Stimulated activated CD4-positive, alpha-beta T cell treated with anti-CD3 and anti-CD28 coated beads, TNF-alpha, amount 100 ng/mL, for 4 hours (primary cell): ENCODE measurements around the gene PLEKHG1.

Source experiments
- DNase-seq, 3 experiments: peaks; one replicate each; pipeline ENCODE4 v3.0.0-alpha.2; 2020; ENCODE audit warnings: low read depth in 3 of 3

The PLEKHG1 gene

DNA sequence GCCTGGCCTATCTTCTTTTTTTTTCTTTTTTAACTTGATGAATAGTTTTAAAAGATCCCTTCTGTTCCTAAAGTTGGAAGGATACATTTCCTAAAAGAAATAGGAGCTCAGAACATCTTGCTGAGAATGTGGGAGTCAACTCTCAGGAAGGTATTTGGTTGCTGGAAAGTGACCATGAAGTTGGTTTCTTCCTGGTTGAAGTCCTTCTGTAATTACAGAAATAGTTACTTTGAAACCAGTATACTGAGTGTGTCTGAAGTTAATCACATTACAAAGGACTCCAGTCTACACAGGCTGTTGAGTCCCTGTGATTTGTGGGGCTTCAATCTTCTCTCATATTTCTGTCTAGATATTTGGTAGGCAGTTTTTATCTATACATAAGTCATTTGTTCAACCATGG, 9.8 kb upstream of the PLEKHG1 start:
- DNase-seq: no peak

GRCh38 chr6:150590446-150590845, 9.2 kb upstream of the PLEKHG1 start:
- DNase-seq: no peak

GRCh38 chr6:150592377-150592995, 7.2 kb upstream of the PLEKHG1 start:
- DNase-seq: no peak

- DNase-seq: no peak
Observed at GRCh38 chr6:150593119-150593518, 6.6 kb upstream of the PLEKHG1 start.

GRCh38 chr6:150596439-150596838, 3.2 kb upstream of the PLEKHG1 start:
- no peak for DNase-seq

GRCh38 chr6:150598401-150598800, 1.3 kb upstream of the PLEKHG1 start:
- DNase-seq: no peak

DNA sequence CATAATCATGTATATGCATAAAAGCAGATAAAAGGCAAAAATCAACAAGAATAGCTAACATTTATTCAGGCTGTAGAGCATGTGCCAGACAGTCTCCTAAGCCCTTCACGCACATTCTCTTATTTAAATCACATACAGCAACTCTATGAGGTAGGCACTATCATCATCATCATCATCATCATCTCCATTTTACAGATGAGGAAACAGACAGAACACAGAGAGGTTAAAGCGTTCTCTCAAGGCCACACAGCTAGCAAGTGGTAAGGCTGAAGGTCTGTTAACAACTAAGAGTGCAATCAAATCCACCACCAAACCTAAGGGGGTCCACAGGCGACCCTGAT, 857 bp upstream of the PLEKHG1 start:
- DNase-seq: no peak

GRCh38 chr6:150600010-150600300, 270 bp downstream of the PLEKHG1 start:
- DNase-seq: no peak

GRCh38 chr6:150600301-150601017, 774 bp downstream of the PLEKHG1 start:
- DNase-seq: peak; percentile 14 to 18 (median 15)

- DNase-seq: no peak
Observed at GRCh38 chr6:150601439-150601838, 1.8 kb downstream of the PLEKHG1 start.

DNA sequence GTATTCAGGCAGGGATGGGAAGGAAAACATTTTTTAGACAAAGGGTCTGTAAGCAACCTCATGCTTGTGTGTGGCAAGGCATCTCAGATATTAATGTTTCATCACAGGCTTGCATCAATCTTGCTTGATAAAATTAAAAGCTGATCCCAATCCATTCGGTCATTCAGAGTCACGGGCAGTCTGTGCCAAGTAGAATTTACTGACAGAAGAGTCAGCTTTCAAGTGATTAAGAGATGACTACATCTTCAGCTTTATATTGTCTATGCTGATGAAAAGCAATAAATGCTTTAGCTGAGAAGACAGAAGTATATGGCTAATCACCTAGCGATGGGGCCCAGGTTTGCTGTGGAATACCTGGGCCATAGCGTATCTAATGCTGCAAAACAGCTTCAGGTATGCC, 3.5 kb downstream of the PLEKHG1 start:
- no peak for DNase-seq

- DNase-seq: no peak
Observed at GRCh38 chr6:150604467-150604866, 4.8 kb downstream of the PLEKHG1 start.

- DNase-seq: no peak
Observed at GRCh38 chr6:150605333-150605732, 5.6 kb downstream of the PLEKHG1 start.

DNA sequence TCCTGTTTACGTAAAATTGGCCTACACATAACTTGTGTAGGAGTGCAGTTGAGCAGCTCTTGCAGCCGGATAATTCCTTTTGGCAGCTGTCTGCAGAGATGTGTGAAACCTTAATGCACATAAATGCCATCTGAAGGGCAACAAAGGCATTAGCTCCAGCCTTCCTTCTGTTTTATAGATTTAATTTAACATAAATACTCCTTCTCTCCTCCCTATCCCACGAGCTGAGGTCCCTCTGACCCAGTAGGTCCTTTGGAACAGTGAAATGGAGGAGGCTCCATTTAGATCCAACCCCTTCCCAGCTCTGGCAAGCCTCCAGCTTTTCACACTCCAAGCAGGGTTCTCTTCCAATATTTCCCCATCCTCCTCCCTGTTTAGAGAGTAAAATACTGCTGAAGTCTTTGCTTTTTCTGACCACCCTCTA, 6.5 kb downstream of the PLEKHG1 start:
- DNase-seq: no peak

DNA sequence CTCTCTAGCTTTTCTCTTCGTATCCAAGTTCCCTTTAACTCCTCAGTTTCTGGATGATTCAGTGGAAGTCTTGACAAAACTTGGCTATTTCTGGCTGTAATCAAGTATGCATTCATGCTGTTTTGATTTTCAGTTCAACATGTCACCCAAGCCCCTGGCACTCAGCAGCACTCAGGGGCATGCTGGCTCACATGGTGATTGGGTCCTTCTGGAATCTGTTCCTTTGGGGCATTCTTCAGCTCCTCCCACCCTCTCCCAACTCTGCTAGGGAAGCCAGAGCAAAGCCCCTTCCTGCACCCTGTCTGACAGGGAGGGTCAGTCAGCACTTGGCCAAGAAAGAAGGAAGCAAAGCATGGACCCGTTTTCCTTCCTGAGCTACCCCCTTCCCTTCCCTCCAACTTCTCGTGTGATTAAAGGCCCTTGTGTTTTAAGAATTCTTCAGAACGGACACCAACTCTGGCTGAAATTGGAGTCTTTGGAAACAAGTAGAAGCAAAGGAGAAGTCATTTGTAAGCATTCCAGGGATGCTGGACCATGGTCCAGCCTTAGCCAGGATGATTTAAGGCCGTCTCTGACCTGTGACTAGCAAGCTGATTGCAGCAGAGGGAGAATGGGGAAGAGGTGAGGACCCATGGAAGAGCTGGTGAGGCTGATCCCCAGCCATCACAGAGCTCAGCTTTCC, 7.1 kb downstream of the PLEKHG1 start:
- no peak for DNase-seq

GRCh38 chr6:150607329-150607650, 7.6 kb downstream of the PLEKHG1 start:
- no peak for DNase-seq

DNA sequence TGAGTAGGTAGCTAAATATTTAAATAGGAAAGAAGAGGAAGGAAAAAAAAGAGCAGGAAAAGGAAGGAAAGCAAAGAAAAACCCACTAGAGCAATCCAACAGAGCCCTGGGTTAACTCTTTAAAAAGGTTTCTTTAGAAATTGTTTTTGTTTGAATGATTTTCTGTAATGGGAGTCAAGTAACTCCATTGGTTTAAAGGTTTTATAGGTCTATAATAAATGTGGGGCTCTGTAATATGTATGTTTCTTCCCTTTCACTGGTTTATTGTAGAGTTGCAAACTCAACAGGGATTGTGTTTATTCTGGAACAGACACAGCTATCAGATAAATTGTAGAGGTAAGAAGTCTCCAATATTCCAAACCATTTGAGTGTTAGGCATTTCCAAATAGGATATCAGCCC, 10.9 kb downstream of the PLEKHG1 start:
- DNase-seq: no peak

DNA sequence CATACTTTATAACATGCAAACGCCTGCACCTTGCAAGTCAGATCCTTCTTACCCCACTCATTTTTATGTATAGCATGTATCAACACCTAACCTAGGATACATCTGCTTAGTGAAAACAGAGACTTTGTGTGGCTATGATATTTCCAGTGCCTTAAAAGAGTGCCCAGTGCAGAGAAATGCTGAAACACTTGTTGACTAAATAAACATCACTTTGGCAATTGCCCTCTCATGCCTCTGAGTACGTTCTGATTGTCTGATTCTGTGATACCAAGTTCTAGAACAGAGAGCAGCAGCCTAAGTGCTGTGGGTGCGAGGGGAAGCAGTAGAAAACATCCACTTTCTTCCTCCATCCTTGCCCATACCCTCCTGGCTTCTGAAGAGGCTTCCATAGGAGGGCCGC, 13.6 kb downstream of the PLEKHG1 start:
- DNase-seq: no peak

DNA sequence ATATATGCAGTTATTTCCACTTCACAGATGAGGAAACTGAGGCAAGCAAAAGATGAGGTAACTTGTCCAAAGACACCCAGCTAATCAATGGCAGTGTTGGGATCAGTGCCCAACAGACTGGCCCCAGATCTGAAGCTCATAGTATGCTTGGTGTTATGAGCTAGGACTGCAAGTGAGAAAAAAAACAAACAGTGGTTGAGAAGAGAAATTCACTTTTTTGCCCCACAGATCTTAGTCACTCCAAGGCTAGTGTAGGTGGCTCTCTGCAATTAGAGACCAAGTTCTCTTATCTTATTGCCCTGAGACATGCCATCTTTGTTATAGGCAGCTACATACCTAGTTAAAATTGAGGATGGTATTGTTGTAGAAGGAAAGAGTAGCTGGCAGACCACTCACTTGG, 16.3 kb downstream of the PLEKHG1 start:
- no peak for DNase-seq

DNA sequence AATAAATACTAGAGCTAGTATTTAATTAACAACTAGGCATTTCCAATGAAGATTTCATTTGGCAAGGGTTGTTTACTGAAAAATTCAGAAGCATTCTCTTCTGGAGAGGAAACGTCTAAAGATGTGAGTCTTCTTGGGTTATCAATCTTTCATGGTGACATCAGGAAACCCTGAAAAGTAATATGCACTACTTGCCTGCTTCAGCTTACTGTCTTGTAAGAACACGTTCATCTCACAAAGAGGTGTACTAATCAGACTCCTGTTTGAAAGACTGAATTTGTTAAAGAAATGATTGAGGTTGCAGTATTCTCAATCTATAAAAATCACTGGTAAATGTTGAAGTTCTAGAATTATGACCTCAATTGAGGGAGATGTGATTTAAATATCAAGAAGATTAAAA, 16.9 kb downstream of the PLEKHG1 start:
- DNase-seq: no peak

DNA sequence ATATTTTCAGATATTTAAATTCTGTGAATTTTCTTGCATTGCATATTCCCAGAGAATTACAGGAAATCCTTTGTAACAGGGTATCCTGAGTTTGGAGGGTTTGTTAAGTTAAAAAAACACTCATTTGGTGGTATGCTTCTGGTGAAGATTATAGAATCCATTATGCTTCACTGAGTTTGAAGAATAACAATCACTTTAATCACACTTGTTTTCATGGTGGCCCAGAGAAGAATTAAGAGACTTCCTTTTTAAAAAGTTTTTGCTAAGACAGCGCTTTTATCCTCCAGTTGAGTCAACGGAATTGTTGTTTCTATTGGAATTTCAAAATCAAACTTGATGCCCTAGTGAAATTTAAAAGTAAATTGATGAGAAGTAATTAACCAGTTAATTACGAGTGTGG, 17.4 kb downstream of the PLEKHG1 start:
- no peak for DNase-seq

DNA sequence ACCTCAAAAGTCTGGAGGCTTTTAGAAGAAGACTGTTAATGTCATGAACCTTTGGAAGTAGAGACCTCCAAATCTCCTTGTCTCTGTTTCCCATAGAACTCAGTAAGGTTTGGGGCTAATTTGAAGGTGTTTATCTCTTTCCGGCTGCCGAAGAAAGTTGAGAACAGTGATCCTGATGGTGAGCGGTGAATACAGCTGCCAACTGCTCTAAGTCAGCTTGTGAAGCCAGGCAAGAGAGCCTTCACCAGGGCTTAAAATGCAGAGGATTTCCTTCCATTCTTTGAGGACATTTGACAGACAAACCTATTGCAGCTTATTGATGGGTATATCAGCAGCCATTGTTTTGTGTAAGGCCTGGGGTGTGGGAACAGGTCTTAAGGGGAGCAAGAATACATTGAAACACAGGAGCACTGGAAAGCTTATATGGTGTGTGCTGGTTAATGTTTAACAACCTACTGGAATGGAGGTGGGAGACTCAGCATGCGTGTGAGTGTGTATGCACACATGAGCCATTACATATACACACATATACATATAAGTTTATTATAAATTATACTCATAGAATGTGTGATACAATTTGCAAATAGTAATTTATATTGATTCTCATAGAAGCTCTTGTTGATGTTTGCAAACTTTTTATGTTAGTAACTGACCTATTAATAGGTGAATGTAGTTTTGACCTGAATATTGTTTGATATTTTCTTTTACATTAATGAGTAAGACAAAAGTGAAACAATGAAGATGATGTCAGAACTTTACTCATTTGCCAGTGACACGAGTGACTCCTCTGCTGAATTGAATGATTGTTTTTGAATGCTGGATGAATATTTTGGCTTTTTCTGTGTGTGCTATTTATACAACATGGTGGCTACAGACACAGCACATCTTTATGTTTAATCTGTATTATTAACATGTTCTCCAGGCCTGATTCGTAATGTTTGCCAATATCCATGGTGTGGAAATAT, 18.1 kb downstream of the PLEKHG1 start:
- DNase-seq: no peak
